GM20431 (cell line): ENCODE results near the gene MFRP.
"Not testable (repeated sequence)": the region's sequence is repeated elsewhere in the genome, so short reads cannot be mapped to it uniquely, and the experiment has no call there.

Source experiments
- in situ Hi-C: fragments of 300-500 bp; cut with MseI, MboI; formaldehyde crosslinking; loops from one replicate; pipeline ENCODE4 v1.15.0; 2020; ENCODE audit warnings: low sequenced_read_pairs; ENCODE audit not compliant: unreplicated experiment

MFRP gene

DNA sequence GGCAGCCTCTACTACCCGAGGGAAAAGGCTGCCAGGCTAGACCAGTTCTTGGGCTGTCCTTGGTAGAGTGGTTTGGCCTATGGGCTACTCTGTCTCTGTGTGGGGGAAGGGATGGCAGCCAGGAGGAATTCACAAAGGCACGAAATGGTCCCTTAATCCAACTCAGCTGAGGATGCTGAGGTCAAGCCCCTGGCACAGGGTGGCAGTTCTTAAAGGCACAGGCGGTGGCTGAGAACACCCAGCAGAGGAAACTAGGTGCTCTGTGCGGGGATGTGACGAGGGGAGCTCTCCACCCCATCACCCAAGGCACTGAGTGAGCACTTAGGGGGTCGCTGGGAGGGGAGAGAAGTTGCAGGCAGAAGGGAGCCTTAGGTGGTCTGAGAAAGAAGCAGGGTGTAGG lies at the start of gene MFRP:
Gene MFRP (minus strand): TSS at position 101 of the 400 bp plus-strand sequence. CDS start 192 bp downstream, outside the sequence.
- in situ Hi-C loops: no loop called here

DNA sequence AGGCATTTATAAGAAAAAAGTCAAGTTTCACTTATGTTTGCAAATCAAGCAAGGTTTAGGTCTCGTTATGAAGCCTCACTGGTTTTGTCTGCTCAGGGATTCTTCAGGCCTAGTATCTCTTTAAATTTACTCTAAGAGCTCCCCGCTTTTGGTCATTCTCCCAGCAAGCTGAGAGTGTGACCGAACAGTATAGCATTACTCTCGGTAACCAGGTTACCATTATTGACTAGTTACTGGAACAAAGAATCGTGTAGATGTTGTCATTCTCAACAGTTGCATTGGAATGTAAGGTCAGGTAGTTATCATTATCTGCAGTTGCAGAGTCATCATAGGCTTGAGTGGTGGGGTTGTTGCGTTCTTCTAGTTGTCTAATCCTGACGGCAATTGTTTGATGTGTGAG lies 44.8 kb upstream of the MFRP start:
- in situ Hi-C loops: no loop called here

DNA sequence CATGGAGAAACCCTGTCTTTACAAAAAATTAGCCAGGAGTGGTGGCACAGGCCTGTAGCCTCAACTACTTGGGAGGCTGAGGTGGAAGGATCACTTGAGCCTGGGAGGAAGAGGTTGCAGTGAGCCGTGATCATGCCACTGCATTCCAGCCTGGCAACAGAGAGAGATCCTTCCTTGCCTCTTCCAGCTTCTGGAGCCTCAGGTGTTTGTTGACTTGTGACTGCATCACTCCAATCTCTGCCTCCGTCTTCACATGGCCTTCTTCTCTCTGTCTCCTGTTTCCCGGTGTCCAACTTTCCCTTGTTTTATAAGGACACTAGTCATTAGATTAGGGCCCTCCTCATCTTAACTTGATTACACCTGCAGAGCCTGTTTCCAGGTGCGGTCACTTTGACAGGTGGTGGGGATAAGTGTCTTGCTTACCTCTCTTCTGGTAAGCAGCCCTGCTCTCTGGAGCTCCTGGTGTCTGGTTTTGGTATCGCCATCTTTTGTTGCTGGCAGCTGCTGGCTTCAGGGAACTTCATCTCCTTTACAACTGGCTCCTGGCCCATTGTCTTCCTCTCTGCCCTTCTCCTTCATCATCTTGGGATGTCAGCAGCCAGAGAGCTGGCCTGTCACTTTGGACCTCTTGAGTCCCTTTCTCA lies 43.2 kb upstream of the MFRP start:
- in situ Hi-C loops: no loop called here

DNA sequence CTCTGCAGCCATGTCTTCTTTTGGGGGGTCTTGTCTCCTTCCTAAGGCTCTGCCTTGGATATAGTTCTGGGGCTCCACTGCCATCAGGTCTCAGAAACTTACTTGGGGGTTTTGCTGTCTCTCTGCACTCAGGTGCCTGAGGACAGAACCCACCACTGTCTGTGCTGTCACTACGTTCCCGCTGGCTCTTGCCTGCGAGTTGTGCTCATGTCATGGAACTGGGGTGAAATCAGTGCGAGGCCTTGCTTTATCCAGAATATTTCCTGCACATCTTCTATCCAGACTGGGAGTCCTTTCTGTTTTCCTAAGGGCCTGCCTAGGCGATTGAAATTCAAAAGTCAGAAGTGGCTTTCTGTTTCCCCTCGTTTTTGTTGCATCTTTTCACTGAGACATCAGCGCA lies 41.6 kb upstream of the MFRP start:
- in situ Hi-C loops: no loop called here

DNA sequence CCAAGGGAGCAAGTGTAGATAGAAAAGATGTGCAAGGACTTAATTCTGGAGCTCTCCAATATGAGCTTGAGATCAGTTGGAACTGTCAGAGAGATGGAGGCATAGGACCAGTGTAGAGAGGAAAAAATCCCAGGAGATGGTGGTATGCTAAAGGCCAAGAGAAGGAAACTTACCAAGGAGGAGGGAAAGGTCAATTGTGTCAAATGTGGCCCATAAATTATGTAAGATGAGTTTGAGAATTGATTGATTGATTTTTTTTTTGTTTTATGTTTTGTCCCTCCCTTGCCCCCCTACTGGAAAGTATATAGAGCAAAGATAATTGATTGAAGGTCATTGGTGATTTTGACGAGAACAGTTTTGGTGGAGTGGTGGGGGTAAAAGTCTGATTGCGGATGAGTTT lies 37.8 kb upstream of the MFRP start:
- in situ Hi-C loops: no loop called here

DNA sequence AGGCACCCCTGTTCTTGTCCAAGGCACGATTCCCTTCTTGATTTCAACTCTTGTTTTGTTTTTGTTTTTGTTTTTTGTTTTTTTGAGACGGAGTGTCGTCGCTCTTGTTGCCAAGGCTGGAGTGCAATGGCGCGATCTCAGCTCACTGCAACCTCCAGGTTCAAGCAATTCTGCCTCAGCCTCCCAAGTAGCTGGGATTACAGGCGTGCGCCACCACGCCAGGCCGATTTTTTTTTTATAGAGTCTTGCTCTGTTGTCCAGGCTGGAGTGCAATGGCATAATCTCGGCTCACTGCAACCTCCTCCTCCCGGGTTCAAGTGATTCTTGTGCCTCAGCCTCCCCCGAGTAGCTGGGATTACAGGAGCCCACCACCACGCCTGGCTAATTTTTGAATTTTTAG lies 36.0 kb upstream of the MFRP start:
- in situ Hi-C loops: not testable (repeated sequence)

DNA sequence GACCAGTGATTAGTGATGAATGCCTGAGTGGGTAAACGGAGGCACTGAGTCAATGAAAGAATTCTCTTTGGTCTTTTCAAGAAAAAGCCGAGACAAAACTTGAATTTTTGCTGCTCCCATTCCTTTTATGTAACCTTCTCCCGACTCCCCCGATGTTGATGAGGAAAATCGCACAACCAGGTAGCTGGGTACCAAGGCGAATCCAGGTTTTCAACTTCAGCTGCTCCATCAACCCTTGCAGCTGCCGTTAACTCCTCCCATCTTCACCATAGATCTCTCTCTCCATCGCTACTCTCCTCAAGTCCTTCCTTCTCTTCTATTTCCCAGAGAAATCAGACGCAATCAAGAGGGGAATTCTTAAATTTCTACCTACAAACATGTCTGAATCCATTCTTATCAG lies 35.6 kb upstream of the MFRP start:
- in situ Hi-C loops: no loop called here

DNA sequence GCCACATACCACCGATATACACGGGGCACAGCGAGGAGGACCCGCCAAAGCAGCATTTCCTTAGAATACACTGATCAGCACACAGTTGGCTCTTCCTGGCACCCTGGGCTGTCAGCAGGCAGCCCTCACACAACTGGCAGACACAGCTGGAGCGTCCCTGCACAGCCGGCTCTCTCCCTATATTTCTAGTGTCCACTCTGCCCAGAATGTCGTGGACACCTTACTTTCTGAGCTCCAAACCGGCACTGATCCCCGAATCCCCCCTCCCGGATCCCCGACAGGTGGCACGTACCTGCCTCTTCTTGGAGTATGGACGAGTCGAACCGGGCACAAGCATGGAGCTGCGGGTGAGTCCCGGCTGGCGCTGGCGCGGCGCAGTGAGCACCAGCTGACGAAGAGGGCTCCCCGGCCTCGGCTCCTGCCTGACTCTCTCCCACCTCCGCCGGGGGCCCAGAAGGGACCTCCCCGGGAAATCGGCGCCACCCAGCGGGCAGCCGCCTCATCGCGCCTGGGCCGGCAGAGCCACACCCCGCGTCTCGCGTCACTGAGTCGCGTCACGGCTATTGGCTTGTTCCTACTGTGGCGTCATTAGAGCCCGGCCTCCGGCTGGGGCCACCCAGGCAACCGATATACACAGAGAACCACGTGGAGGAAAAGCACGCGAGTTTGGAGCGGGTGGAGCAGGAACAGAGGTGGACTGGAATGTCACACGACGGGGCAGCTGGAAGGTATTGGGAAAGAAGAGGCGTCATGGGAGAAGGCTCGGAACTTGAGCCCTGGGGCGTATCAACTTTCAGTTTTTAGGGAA lies 34.9 kb upstream of the MFRP start, which contains the start of gene USP2:
Gene USP2 (minus strand): TSS at position 510 of the 808 bp plus-strand sequence. CDS start 8,210 bp downstream, outside the sequence.
- in situ Hi-C loops: no loop called here

DNA sequence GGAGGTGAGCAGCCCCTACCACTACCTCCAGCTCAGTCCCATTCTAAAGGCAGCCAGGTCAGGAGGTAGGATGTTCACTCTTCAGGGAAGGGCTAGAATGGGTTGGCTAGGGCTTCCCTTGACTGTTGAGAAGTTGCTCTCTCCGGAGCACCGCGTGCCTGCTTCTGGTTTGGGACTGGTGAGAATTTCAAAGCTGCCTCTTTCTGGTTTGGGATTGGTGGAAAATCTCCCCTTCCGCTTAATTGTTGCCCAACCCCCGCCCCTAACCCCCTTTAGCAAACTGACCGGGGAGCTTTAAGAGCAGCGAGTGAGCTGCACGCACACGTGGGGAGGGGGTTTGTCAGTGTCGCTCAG lies 34.3 kb upstream of the MFRP start:
- in situ Hi-C loops: no loop called here

DNA sequence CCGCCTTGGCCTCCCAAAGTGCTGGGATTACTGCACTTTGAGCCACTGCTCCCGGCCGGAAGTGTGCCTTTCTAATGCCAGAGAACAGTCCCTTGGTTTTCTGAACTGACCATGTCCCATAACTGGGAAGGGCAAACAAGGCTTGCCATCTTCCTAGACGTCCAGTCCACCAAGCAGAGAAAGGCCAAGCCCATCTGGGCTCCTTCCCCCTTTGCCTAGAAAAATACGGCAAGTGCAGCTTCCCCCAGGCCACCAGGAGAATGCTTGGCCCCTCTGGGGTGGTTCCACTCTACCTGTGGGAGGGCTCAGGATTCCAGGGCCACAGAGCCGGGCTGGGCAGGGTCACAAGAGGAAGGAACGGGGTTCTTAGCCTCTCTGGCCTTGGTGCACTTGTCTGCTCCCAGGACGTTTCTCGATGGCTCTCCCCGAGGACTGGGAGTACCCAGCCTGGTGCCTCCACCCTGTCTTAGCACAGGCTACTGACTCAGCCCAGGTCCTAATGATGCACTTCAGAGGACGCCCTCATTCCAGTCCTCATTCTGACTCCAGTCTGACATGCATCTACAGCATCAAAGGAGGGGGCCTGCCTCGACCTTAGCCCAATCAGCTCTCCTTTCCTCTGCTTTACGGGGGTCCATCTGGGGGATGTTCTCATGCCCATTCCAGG lies 33.8 kb upstream of the MFRP start:
- in situ Hi-C loops: no loop called here

DNA sequence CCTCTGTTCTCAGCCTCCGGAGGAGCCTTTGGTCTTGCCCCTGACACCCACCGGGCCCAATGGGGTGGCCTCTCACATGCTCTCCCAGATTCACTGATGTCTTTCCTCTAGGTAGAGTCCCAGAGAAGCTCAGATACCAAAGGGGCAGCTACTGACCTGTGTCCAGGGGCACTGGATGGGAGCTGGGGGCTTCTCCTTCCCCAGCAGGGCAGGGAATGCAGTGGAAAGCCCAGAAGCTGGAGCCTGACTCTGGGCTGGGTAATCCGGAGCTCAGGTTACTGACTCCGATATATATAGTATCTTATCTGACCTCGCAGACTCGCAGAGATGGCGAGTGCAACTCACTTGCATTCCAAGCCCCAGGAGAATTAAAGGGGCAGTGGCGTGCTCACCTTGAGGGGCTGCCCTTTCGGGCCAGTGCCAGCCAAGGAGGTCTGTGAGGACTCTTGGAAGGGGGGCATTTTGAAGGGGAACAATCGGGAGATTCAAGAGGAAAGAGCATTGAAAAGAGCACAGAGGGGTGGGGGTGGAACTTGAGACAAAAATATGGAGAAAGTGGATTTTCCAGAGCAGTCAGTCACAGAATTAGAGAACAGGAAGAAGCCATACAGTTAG lies 32.5 kb upstream of the MFRP start:
- in situ Hi-C loops: no loop called here

DNA sequence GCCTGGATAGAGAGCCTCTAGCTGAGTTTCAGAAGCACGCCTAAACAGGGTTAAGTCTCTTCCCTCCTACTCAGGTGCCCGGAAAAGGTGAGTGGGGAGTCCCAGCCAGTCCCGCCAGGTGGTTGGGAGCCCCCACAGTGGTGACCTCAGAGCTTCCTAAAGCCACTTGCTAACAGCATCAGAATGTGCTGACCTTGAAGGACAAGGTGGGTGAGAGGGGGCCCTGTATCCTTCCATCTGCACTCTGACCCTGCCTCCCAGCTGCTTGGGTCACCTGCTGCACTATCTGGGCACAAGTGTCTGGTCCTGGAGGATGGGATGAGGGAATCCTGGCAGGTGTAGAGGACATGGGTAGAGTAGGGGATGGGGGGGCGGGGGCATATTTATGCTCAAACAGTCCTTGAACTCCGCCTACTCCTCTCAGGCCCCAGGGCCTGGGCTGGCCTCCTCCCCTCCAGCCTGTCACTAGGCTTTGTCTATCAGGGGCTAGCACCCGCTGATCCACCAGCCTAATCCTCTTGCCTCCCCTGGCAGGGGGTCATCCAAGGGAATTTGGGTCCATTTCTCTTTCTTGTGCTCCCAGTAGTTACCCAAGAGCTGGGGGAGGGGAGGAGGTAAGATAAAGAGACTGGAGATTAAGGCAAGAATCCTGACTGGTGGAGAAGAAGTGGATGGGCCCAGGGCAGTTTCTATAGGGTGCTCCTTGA lies 31.6 kb upstream of the MFRP start:
- in situ Hi-C loops: no loop called here

DNA sequence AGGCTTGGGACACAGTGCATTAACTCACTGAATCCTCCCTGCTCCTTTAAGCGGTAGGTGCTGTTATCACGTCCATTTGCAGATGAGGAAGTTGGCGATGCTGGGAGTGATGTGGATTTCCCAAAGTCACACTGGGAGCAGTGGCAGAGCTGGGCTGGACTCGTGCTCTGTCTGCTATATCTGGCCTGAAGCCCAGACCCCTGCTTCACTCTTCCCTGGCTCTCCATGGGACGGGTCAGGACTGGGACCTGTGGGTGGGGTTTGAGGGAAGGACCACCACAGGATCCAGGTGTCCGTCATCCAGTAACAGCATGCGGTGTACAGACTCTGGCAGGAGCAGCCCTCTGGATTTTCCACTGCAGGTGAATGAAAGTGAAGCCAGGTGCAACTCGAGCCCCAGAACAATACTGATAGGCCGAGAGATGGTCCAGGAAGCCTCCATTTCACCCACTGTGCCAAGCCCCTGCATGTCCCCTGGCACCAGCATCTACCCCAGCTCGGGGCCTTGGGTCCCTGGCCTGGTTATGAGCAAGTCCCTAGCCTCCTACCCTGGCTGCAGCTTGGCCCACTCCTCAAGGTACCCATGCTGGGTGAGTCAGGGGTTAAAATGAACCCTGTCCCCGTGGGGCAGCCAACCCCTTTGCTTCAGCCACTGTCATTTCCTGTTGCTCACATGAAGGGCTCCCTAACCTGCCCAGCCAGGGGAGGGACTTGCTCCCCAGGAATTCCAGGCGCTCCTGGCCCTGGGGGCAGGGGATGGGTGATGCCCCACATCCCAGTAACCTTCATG lies 30.8 kb upstream of the MFRP start:
- in situ Hi-C loops: no loop called here

DNA sequence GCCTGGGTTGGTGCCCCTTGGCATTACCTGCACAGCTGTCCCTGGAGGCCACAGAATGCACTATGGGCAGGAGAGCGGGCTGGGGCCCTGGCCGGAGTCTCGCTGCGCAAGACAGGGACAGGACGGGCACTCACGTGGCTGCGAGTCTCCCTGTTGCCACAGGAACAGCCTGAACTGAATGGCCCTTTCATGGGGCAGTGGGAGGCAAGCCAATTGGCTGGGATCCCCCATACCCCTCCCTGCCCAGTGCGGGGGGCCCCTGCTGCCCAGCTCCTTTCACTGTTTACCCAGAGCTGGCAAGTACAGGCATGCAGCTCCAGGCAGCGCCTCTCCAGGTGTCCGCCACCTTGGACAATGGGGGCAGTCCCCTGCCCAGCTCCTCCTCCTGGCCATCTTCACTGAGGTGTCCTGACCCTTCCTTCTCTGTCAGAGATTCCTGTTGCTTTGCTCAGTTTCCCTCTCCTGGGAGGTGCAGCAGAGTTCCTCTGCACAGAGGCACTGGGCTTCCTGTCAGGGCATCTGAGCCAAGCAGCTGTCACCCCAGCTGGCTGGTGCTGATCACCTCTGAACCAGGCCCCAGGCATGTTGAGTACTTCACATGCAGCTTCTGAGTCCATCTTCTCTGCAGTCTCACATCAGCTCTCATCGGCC lies 29.8 kb upstream of the MFRP start:
- in situ Hi-C loops: no loop called here

DNA sequence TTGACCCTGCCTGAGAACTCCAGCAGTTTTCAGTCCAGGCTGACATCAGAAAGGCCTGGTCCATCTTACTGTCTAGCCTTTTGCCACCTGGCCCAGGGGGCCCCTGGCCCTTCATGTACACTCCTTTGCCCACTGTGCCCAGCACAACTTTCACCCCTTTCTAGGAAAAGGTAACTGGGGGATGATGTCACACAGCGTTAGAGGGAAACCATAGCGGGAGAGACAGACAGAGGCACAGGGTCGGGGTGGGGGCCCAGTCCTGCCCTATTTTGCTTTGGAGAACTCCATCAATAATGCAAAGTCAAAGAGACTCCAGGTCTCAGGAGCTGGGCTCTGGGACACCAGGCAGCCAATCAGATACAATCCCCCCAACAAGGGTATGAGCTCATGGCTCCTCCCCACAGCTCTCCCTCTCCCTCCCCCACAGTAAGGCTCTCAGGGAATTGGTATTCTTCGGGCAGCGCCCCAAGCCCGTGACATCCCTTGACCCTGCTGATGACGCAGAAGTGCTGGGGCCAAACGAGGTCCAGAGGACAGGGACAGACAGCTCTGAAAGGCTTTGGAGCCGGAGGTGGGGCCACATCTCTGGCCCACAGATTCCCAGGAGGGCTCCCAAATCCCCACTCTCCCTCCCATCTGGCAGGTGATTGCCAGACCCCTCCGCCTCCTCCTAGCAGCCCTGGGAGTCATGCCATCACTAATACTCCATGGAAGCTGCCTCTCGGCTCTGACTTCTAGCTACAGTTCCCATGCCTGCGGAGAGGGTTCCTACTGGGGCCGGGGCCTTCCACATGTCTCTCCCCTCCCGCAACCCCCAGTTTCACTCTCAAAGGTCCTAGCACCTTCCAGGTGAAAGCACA lies 29.1 kb upstream of the MFRP start:
- in situ Hi-C loops: no loop called here

DNA sequence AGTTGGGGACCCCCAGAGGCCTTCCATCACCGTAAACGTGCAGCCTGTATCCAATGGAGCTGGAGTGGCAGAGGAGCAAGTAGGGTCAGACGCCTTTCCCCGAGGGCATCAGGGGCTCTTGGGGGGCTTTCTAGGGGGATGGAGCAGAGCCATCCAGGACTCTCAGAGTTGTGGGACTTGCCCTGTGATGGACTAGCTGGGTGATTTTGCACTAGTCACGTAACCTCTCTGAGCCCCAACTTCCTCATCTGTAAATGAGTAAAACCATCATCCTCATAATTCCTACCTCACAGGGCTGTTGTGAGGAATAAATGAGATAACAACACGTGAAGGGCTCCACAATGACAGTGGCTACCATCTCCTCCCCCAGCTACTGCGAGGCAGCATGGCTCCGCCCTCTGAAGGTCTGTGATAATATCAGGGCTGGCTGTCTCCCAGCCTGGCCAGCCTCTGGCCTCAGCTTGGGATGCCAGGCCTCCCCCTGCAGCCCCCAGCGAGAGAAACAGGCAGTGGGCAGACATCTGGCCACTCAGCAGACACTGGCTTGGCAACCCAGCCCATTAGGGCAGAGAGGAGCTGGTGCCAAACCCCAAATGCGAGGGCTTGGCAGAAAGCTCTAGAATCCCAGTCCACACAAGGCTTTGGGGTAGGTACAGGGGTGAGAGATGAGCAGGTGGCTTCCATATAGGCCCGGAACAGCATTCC lies 28.3 kb upstream of the MFRP start:
- in situ Hi-C loops: loop anchor here (25.0 kb wide), 1 partner anchor 713 kb away; no protein-coding TSS in a partner anchor

DNA sequence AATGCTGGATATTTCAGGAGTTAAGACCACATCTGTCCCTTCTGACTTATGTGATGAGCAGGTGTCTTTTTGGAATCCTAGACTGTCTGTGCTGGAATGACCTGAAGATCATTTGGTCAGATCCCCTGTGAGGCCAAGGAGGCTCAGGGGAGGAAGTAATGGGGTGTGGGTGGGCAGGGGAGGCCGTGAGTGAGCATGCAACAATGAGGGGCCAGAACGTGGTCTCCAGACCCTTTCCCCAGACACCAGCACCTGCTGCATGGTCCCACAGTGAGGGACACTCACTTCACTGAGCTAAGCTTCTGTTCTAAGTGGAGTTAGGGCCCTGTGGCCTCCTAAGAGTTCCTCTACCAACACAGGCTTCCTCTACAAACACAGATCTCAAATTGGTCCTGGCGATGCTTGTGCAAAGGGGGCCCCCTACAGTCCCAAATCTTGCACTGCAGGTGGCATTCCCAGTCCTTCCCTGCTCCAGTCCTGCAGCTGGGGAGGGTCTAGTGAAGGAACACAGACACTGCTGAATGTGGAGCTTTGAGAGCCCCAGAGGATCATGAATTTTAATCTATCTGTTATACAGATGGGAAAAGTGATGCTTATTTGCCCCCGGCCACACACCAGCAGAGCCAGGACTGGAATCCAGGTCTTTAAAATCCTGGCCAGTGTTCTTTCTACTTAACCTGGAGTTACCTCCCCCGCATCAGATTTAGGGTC lies 27.6 kb upstream of the MFRP start:
- in situ Hi-C loops: loop anchor here (25.0 kb wide), 1 partner anchor 713 kb away; no protein-coding TSS in a partner anchor
